RKO (cell line): Measurements from ENCODE around the gene ETFDH.
A peak's percentile ranks its signal among the peaks of the same experiment; 100 is the strongest.
"Not testable (repeated sequence)": the region's sequence is repeated elsewhere in the genome, so short reads cannot be mapped to it uniquely, and the experiment has no call there.

Experiments
- DNase-seq: peaks from one replicate; pipeline ENCODE4 v3.0.0-alpha.2; 2016; ENCODE audit warnings: low spot score

ETFDH gene

DNA sequence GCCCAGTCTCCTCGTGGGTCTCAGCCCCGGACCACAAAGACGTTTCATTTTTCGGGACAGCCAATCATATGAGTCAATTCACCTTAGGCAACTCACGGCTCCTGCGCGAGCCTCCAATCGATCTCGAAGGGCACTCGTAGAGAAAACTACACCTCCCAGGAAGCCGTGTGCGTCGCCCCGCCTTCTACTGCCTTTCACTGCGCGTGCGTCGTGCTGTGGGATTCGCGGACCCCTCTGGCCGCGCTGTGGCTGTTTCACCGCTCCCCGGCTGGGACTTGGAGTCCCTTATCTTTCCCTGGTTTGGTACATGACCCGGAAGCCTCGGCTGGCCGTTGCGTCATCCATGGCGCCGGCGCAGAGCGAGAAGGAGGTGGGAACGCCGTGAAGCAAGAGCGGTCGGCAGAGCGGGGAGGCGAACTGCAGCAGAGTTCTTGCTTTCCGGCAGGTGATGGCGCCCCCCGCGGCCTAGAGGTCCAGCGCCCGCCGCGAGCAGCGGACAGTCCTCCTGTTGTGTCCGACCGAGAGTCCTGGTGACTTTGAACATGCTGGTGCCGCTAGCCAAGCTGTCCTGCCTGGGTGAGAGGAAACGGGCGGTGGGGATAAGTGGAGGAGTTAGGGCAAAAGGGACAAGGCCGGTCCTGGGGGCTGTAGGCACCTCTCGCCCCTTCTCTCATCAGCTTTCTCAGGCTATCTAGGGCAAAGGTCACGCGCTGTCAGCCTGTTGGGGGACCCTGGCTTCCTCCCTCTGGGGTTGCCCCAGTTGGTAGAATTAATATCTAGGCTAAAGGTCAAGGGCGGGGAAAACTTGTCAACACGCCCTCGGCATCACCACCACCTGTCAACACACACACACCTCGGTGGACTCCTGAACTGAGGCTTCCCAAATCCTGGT, at the start of gene ETFDH:
Gene ETFDH, plus strand, starts transcription at position 382 of the 892 bp plus-strand sequence. Its CDS starts 161 bp downstream, at position 543.
- DNase-seq, result peak; percentile 99

DNA sequence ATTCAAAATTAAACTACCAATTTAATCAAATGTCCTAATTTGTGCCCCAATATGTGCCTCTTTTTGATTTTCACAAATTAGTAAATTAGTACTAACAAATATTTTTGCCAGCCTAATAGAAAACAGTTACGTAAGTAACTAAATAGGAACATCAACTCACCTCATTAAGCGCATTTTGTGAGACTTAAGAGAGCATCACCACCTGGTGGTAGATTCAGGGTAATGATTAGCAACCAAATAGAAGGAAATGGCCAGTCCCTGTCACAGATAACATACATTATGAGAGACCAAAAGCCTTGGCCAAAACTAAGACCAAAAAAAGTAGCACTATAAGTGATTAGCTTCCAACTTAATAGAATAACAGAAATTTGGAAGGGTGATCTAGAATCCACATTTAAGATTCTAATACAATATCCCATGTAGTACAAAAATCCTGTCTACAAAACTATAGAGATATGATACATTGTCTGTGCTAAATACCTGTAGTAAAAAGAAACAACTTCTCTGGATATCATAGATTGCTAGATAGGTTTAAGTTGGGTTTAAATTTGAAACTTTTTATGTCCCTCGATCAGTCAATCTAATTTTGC, 47.1 kb upstream of the ETFDH start:
- DNase-seq, result peak; percentile 74

DNA sequence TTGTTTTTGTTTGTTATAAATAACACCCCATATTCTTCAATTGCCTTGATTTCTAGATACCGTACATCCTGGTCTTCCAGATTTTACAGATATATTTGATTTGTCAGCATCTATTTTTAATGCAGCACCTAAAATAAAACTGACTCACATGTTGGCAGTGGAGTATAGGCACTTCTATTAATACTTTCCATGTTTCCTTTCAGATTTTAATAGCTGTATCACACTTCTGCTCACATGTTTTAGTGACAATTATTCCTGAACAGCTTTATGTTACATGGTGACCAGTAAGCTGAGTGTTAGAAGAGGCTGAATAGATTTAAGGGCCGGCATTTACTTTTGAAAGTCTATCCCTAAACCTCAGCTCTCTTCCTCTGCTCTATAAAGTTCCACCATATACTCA, 46.6 kb upstream of the ETFDH start:
- no peak for DNase-seq

DNA sequence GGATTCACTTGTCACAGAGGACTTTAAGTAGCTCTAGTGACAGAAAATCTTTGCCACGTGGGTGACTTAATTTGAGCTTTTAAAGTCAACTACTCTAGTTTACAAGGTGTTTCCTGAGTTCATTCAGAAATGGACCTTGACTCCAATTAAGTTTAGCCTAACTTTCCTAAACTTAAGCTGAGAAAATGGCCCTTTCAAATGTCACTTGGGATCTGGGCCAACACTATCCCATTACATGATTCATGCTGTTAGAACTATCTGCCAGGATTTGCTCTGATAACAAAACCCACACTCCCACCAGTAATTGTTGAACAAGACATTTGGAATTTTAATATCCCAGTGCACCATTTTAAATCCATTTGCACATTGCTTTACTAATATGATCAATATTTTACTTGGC, 41.2 kb upstream of the ETFDH start:
- no peak for DNase-seq

DNA sequence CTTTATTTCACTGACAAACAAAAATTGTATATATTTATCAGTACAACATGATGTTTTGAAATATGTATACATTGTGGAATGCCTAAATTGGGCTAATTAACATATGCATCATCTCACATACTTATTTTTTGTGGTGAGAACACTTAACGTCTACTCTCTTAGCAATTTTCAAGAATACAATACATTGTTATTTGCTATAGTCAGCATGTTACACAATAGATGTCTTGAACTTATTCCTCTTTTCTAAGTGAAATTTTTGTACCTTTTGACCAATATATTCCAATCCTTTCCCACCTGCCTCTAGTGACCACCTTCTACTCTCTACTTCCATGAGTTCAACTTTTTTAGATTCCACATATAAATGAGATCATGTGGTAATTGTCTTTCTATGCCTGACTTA, 35.5 kb upstream of the ETFDH start:
- DNase-seq, result no peak

DNA sequence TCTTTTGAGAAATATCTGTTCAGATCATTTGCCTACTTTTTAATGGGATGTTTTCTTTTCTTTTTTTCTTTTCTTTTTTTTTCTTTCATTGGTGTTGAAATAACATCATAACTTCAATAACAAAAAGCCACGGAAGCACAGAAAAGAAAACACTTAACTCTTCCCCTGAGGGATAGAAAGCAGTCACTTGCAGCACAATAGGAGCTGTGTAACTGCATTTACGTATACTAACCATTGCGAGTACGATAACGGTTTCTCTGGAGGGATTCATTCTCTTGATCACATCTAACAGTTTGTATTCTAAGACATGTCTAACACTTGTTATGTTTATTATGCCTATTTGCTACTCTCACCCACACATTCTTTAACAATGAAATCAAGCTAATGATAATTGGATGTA, 27.7 kb upstream of the ETFDH start:
- no peak for DNase-seq

DNA sequence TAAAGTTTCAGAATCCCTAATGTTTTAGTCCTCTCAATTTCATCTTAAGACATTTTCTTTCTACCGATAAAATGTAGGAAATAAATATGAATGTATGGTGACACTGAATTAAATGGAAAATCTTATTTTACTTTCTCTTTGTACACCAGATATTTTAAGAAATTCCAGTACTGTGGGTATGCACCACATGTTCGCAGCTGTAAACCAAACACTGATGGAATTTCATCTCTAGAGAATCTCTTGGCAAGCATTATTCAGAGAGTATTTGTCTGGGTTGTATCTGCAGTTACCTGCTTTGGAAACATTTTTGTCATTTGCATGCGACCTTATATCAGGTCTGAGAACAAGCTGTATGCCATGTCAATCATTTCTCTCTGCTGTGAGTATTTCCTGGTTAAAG, 27.3 kb upstream of the ETFDH start:
- DNase-seq, result no peak

DNA sequence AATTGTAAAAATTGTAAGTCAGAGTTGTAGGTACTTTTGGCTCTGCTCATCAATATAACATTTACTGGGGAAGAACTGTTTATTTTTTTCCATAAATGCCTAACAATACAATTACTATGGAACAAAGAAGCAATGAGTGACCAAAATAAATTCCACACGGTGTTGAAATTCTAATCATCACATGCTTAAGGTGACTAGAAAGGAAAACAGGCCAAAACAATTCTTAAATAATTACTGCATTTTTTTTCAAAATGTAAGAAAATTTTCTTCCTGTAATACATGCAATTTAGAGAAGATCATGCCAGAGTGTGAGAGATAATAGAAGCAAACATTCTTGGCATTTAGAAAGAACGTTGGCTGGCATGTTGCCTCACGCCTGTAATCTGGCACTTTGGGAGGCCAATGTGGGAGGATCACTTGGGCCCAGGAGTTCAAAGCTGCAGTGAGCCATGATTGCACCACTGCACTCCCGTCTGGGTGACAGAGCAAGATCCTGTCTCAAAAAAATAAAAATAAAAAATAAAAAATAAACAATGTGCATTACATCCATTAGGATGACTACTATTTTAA, 22.9 kb upstream of the ETFDH start:
- no peak for DNase-seq

DNA sequence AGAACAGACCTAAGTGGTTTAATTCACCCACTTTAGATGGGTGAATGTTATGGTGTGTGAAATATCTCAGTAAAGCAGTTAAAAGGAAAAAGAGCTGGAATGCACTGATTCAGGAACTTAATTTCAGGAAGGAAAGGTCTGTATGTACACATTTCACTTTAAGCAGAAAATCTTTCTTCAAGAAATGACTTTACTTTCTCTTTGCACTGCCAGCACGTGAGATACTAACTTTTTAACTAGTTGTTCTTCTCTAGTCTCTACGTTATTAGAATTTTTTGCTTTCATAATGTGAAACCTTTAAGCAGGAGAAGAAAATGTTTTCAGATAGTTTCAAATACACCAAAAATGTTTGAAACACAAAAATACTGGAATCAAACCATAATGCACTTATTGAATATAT, 19.2 kb upstream of the ETFDH start:
- no peak for DNase-seq

DNA sequence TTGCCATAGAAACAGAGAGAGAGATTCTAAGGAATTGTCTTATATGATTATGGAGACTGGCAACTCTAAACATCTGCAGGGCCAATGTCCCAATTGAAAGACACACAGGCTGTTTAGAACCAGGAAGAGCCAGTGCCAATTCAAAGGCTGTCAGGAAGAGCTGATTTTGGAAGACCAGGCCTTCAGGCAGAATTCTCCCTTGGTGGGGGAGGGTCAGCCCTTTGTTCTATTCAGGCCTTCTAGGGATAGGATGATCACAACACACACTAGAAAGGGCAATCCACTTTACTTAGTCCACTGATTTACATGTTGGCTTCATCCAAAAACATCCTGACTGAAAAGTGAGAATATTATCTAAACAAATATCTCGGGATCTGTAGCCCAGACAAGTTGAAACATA, 15.7 kb upstream of the ETFDH start:
- no peak for DNase-seq

DNA sequence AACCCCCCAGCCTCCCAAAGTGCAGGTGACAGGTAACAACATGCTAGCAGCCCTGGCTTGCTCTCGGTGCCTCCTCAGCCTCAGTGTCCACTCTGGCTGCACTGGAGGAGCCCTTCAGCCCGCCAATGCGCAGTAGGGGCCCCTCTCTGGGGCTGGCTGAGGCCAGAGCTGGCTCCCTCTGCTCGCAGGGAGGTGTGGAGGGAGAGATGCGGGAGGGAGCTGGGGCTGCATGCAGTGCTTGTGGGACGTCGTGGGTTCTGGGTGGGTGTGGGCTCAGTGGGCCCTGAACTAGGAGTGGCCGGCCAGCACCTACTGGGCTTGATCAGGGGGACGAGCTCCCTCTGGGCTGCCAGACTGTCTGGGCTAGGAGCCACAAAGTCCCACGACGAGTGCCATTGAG, 14.8 kb upstream of the ETFDH start:
- DNase-seq, result no peak

DNA sequence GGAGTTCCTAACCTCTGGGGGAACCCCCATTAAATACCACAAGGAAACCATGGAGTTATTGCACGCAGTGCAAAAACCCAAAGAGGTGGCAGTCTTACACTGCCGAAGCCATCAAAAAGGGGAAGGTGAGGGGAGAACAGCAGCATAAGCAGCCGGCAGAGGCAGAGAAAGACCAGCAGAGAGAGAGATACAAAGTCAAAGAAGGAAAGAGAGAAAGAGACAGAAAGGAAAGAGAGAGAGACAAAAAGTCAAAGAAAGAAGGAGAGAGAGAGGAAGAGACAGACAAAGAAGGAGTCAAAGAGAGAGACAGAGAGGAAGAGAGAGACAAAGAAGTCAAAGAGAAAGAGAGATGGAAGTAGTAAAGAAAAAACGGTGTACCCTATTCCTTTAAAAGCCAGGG, 8.8 kb upstream of the ETFDH start:
- DNase-seq, result not testable (repeated sequence)

DNA sequence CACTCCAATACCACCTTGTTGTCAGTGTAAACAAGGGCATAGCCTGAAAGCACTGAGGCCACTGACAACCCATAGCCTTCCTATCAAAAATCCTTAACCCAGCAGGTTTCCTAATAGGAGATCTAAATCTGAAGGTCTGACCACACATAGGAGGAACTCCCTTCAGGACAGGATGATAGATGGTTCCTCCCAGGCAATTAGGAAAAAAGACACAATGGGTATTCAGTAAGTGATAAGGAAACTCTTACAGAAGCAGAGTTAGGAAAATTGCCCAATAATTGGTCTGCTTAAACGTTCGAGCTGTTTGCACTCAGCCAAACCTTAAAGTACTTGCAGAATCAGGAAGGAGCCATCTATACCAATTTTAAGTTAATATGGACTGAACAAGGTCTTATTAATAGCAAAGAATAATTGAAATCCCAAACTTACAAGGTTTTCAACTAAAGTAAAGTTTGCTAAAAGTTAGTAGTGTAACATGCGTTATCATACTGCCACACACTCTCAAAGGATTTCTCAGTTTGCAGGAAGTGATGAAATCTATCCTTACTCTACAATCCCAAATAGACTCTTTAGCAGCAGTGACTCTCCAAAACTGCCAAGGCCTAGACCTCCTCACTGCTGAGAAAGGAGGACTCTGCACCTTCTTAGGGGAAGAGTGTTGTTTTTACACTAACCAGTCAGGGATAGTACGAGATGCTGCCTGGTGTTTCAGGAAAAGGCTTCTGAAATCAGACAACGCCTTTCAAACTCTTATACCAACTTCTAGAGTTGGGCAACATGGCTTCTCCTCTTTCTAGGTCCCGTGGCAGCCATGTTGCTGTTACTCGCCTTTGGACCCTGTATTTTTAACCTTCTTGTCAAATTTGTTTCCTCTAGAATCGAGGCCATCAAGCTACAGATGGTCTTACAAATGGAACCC, 8.1 kb upstream of the ETFDH start:
- DNase-seq, result not testable (repeated sequence)

DNA sequence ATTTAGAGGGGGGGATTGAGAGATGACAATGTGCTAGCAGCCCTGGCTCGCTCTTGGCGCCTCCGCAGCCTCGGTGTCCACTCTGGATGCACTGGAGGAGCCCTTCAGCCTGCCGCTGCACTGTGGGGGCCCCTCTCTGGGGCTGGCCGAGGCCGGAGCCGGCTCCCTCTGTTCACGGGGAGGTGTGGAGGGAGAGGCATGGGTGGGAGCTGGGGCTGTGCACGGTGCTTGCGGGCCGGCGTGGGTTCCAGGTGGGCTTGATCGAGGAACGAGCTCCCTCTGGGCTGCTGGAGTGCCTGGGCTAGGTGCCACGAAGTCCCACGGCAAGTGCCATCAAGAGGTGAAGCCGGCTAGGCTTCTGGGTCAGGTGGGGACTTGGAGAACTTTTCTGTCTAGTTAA, 7.3 kb upstream of the ETFDH start:
- DNase-seq, result no peak

DNA sequence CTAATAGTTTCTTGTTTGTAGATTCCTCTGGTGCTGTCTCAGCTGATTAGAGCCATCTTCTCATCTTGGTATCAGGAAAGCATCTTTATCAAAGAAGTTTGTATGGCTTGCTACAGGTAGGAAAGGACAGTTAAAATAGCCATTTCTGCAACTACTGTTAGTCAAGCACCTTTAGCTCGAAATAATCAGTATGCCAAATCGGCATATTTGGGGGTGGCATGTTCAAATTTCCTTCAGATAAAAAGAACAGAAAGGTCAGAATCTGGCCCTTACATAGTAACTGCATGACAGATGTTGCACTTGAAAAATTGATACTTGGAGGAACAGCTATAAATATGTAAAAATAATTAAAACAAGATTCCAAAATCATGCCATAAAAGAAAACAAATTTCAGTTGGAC, 5.2 kb upstream of the ETFDH start:
- DNase-seq, result no peak

DNA sequence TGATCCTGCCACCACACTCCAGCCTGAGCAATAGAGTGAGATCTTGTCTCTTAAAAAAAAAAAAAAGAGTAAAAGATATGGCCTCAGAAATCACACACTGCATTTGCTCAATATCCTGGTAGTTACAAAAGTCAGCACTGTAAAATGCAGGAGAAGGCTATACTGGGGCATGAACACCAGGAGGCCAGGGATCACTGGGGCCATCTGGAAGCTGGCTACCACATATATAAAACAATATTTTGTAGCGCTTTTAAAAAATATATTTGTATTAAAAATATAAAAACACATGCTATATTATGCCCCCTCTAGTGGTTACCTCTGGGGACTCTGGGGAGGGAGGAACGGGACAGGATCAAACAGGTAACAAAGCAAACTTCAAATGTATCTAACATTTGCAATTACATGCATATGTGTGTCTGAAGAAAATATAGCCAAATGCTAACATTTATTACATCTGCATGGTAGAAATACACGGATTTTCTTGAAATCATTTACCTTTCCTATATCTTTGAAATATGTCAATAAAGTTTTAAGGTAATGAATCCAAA, 4.4 kb upstream of the ETFDH start:
- DNase-seq, result peak; percentile 28

DNA sequence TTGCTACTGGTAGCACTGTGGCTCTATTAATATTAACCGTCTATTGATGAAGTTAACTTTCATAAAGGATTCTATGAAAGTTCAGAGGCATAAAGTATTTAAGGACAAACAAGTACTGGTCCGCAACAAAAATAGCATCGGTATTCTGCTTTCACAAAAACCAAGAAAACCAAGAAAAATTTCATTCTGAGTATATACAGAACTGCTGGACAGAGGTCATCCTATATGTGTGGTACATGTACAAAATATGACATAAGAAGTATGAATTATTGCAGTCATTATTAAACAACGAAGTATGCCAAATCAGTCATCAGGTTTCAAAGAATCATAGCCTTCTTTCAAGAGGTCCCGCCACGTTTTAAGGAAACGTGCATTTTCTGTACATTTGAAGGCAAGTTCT, 2.8 kb upstream of the ETFDH start:
- no peak for DNase-seq

DNA sequence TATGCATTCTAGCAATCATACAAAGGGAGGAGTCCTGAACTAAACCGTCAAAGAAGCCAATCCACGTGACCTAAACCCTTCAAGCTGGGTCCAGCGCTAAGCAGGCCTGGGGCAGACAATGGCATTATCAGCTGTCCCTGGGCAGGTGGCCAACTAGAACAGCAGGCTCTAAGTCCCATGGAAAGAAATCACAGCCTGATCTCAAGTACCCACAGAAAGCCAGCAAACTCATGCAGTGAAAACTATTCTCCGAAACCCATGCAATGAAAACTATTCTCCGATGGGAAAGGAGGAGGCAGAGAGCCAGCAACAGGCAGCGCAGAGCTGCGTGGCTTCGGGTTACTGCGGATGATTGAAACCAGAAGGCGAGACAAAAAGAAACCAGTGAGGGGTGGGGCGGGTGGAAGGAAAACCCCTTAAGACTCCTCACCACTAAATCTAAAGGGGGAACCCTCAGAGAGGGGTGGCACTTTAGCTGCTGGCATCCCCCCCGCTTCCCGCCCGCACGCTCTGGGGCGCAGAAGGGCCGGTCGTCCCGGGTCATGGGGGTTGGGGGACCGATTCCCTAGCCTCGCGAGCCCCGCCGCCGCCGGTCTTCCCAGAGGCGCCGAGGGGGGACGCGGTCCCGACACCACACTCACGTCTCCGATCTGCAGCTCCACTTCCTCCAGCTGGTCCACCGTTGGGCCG, 976 bp upstream of the ETFDH start:
- peak; percentile 85 for DNase-seq

DNA sequence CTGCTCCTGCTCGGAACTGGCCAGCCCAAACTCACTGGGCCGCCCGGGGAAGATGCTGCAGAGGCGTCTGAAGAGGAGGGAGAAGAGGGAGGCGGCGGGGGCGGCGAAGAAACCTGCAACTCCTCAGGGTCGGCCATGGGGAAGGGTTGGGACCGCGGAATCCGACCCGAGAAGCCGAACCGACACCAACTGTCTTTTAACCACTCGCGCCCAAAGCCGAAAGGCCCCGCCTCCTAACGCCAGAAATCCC, 506 bp upstream of the ETFDH start, which contains the start of gene C4orf46:
Gene C4orf46, minus strand, starts transcription at position 223 of the 250 bp plus-strand sequence. Its CDS starts 86 bp downstream, at position 137.
- DNase-seq, result no peak

DNA sequence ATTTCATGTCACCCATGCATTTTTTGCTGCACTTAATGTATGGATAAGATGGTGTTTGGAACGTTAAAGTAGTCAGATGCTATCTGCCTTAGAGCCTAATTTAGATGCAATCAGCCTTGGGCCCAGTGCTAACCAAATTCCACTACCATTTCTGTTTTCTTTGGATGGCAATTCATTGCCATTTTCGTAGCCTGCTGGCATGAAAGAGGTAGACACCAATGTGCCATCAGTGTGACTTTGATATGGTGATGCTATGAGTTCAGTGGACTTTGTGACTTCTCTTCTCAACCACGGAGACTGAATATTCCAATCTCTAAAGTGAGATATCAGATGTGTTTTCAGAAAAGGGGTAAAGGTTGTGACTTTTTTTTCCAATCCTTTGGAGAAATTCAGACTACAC, 1.5 kb downstream of the ETFDH start:
- no peak for DNase-seq

DNA sequence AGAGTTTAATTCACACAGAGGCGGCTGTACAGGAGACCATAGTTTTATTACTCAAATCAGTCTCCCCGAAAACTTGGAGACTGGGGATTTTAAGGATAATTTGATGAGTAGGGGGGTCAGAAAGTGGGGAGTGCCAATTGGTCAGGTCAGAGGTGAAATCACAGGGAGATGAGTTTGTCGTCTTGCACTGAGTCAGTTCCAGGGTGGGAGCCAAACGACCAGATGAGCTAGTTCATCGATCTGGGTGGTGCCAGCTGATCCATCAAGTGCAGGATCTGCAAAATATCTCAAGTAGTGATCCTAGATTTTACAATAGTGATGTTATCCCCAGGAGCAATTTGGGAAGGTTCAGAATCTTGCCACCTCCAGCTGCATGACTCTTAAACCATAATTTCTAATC, 4.0 kb downstream of the ETFDH start:
- DNase-seq, result no peak

DNA sequence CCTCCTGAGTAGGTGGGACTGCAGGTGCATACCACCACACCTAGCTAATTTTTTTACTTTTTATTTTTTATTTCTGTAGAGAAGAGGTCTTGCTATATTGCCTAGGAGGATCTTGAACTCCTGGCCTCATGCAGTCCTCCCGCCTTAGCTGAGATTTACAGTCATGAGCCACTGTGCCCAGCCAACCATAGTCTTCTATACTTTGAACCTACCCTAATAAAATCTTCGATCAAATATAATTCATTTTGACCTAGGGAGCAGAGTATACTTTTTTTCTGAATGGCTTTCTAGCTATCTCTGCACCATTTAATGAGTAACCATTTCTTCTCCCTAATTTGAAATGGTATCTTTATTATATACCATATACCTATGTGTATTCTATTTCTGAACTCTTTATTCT, 6.7 kb downstream of the ETFDH start:
- no peak for DNase-seq
